GM21367 (cell line): Measurements from ENCODE around the gene MZT2A.
"Not testable (repeated sequence)": the region's sequence is repeated elsewhere in the genome, so short reads cannot be mapped to it uniquely, and the experiment has no call there.

ENCODE experiments used
- ATAC-seq: cut with Tn5 transposase; IDR thresholded peaks from one replicate; pipeline ENCODE4 v1.9.1; 2021; ENCODE audit not compliant: unreplicated experiment

MZT2A gene

DNA sequence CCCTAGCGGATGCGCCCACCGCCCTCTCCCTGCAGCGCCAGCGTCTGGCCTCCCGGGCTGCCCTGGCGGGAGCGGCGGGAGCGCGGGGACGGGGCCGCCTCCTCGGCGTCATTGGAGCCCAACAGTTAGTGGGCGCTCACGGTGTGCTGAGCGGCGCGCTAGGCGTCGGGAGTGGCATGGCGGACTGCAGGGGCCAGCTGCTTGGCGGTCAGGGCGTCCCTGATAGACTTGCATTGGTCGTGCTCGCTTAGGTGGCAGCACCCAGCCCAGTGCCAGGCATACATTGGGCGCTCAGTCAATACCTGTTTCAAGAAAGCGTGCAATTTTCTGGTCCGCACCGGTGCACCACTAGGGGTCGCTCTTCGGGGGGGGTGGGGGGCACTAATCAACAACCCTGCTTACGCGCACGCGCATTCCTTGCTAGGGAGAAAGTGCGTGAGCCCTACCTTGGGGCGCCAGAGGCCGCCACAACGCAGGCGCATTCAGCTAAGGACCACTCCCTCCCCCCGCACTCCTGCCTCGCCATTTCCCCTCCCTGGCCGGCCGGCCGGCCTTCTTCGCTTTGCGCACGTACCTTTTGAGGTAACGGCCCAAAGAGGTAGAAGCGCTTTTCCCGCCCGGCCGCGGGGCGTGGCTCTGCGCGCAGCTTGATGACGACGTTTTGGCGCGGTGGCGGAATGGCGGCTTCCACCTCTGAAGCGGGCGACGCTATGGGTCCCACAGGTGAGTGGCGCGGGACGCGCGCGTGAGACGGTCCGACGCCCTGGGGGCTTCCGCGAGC, 411 bp upstream of the MZT2A start:
- peak; percentile 59 for ATAC-seq

DNA sequence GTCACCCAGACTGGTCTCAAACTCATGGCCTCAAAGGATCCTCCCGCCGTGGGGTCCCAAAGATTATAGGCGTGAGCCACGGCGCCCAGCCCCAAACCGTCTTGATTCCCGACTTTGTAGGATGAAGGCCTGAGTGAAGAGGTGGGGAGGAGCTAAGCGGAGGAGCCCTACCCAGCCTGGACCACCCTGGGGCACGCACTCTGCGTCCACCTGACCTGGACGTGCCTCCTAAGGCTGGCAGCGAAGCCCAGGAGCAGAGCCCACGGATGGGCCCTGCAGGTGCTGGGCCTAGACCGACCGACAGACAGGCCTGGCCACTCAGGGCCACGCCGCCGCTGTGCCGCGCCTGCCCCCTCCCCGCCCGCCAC, 744 bp downstream of the MZT2A start:
- ATAC-seq, result not testable (repeated sequence)

DNA sequence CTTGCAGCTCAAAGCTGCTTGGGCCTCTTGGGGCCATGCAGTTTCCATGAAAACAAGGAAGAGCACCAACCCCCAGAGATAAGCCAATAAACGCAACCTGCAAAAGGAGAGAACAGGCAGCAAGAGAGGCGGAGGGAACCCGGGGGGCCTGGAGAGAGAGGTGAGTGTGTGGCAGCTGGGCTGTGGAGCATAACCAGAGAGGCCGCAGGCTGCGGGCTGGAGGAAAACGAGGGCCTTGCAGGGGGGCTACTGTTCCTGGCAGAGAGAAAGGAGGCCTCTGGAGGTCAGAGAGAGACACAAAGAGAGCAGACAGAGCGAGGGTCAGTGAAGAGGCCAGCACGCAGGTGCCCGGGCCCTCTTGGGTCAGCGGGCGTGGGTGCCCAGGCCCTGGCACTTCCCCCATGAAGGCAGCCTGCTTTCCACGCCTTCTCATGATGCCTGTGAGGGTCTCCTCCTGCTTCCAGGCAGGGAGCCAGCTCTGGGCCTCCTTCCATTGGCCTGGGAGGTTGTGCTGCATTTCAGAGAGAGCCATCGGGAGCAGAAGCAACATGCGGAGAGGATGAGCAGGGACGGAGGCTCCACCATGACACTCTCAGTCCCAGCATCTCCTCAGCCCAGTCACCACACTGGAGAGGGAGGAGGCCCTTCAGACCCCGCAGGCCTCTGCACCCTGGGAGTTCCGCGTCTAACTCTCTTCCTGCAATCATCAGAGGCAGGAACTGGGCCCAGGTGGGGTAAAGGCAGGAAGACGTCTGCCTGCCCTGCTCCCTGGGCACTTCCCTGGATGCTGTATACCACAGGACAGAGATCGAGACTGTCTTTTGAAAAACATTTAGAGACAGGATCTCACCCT, 1.4 kb downstream of the MZT2A start:
- ATAC-seq, result not testable (repeated sequence)

DNA sequence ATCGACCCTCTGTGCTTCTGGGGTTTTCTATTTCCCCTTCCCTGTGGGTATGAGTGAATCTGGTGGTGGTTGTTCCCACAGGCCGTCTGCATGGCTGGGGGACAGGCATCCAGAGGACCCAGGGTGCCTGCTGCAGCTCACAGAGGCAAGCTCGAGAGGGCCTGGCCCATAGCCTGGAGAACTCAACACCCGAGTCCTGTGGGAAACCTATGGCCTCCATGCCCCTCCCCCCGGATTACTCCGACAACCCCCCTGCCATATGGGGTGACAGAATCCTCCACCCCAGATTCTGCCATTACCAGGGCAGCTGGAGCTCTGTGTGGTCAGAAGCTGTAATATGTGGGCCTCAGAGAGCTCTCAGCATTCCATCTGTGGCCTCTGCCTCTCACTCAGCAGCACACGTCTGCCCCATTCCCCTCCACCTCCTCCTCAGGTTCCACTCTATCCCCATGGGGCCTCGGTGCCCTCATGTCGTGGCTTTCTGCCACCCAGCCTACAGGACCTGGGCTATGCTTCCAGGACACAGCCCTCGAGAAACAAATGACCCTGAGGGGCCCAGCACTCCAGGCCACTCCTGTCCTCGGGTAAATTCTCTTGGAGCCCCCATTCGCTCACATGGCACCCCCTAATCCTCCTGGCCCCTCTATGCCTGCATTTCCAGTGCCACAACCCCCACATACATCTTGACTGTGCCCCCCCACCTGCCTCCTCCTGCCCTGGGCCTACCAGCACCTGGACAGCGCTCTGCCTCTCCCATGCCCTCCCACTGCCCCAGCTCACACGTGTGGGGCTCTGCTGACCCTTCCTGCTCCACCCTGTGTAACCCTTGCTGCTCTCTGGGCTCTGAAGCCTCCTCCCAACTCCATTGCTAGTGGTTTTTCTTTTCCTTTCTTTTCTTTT, 3.6 kb downstream of the MZT2A start:
- ATAC-seq, result no peak

- ATAC-seq, result not testable (repeated sequence)
Measured at GRCh38 chr2:131486201-131486902, 5.8 kb downstream of the MZT2A start.

- not testable (repeated sequence) for ATAC-seq
Measured at GRCh38 chr2:131484906-131485460, 7.2 kb downstream of the MZT2A start.

DNA sequence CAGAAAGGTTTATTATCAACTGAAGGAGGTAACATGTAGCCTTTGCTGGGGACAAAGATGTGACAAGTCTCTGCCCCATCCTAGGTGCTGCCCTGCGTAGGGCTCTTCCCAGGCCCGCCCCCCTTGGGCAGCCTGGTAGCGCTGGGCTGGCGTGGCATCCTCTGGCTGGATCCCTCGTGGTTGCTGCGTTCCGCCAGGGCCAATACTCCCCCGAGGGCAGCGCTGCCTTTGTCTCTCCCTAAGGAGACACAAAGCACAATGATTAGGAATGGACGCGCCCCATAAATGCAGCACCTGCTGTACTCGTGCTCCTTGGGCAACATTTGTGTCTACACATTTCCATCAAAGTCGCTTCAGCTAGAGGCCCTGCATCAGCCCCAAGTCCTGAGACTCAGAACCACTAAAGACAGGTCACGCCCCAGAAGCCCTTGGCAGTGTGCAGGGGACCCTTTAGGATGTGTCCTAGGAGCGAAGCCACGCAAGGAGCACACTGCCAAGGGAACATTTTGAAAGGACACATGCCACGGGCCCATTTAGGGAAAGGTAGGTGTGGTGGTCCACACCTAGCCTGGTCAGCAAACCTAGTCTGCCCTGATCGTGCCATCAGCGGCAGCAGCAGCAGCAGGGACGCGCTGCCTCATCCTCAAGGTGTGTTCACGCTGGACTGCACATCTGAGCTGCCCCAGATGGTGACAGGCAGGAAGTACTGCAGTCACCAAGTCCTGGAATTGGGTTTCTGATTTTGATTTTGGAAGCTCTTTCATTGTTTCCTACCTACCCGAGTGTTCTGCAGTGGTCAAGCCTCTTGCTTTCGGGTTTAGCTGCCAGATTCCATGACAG, 8.0 kb downstream of the MZT2A start:
- not testable (repeated sequence) for ATAC-seq

- ATAC-seq, result not testable (repeated sequence)
Measured at GRCh38 chr2:131482506-131483155, 9.6 kb downstream of the MZT2A start.

- not testable (repeated sequence) for ATAC-seq
Measured at GRCh38 chr2:131480351-131480750, 11.8 kb downstream of the MZT2A start.

- not testable (repeated sequence) for ATAC-seq
Measured at GRCh38 chr2:131478850-131479461, 13.2 kb downstream of the MZT2A start.

DNA sequence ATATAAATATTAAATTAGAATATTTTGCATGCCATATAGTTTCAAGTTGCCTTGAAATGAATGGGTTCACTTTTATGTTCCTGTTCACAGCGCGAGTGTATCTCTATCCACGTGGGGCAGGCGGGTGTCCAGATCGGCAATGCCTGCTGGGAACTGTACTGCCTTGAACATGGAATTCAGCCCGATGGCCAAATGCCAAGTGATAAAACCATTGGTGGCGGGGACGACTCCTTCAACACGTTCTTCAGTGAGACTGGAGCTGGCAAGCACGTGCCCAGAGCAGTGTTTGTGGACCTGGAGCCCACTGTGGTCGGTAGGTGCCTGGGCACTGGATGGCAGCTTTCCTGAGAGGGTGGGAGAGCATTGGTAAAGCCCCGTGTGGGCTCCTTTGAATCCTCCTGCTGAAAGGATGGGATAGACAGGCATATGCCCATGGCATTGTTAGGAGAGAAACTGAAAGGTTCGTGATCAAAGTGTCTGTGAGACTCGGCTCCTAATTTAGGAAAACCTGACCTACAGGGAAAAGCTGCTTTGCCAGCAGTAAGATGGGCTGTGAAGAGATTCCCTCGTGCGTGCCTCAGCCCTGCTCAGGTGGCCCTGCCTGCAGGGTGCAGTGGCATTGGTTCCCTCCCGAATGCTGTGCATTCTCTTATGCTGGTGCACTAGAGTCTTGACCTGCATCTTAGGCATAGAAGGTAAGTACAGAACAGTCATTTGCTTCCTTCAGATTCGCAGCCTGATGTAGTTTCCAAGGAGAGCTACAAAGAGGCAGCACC, 13.9 kb downstream of the MZT2A start:
- ATAC-seq, result not testable (repeated sequence)

DNA sequence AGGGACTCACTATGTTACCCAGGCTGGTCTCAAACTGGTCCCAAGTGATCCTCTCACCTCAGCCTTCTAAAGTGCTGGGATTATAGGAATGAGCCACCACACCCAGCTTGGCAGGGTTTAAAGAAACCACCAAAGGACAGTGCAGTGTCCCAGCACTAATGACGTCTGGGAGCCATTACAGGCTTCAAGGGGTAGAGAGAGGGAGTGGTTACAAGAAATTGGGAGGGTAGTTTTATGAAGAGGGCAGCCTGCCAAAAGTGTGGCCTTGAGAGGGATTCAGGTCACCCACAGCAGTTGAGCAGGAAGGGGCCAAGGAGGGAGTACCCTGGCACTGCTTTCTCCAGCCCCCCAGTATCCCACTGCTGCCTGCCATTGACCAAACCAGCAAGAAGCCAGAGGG, 15.0 kb downstream of the MZT2A start:
- ATAC-seq, result not testable (repeated sequence)

DNA sequence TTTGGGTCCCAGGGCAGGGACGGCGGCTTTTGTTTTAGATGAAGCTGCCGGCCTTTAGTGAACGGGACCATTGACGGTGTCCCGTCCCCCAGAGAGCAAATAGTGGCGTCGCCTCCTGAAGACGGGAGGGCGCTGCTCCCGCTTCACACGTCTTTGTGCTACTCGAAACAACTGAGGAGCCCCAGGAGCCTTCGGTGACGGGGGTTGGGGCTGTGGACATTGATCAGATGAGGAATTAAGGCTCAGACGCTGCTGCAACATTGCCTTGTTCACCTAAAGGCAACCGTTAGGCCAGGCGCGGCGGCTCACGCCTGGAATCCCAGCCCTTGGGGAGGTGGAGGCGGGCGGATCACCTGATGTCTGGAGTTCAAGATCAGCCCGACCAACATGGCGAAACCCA, 15.8 kb downstream of the MZT2A start:
- not testable (repeated sequence) for ATAC-seq

DNA sequence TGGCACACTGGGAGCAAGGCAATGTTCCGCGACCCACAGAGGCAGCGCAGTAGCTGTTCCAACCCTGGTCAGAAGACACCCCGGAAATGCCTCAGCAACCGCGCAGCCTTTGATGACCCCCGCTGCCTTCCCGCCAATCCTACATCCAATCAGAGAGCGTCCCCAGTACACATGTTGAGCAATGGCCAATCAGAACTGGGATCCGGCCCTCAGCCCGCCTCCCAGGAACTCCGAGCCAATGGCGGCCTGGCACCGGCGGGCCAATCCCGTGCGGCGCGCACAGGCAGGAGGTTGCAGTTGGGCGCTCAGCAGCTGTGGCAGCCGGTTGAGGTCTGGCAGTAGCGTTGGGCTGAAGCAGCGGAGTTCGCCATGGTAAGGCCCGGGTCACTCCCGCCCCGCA, 16.4 kb downstream of the MZT2A start, which contains the start of gene TUBA3D:
TUBA3D (plus strand) TSS at position 289 of the 400 bp plus-strand sequence; CDS start at position 370, 81 bp downstream.
- no peak for ATAC-seq

DNA sequence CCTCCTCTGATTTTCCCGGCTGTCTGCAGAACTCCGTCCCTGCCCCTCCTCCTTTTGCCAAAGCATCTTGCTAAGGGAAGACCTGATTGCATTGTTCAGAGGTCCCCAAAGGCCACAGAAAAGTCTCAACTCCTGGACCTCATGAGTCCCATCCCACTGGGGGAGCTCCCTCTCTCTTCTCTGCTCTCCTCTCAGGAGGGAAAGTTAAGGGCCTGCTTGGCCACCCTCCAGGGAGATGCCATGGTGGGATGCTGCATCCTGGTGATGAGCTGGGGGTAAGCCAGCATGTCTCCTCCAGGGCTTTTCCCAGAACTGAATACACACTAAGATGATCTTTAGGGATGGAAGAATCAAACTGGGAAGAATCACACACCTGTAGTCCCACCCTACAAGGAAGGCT, 18.9 kb downstream of the MZT2A start:
- ATAC-seq, result not testable (repeated sequence)

- not testable (repeated sequence) for ATAC-seq
Measured at GRCh38 chr2:131471624-131472023, 20.6 kb downstream of the MZT2A start.

- ATAC-seq, result not testable (repeated sequence)
Measured at GRCh38 chr2:131470944-131471343, 21.3 kb downstream of the MZT2A start.
